Activated gamma-delta T cell treated with Interleukin-2 at 50 U/mL for 16 hours (primary cell): ENCODE measurements around the gene EVC.
"Not testable (repeated sequence)": the region's sequence is repeated elsewhere in the genome, so short reads cannot be mapped to it uniquely, and the experiment has no call there.

ENCODE experiments used
- DNase-seq: peaks from one replicate; pipeline ENCODE4 v3.0.0-alpha.2; 2020

Gene EVC

DNA sequence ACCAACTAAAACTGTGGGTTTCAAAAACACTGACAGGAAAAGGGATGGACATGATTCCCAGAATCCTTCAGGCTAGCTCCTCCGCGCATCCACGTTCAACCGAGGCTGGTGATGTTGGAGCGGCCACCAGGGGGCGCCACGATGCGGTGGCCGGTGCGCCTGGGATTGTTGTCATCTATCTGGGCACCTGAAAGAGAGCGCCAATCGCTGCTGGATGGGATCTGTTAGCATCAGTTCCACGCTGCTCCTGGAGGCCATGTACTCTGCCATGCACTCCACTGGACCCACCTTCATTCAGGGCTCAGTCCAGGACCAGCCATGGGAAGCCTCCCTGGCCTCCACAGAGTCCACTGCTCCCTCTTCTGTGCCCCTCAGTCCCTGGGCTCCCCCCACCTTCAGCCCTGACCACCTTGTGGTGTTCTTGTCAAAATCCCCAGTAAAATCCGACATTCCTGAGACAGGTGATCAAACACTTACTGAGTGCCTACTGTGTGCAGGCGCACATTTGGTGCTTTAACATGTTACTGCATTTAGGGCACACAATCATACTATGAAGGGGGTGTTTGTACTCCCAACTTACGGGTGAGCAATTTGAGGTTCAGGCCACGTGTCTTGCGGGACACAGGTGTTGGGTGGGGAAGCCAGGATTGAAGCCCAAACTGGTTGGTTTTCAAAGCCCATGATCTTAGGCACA lies 110.8 kb downstream of the EVC start:
- DNase-seq: no peak

DNA sequence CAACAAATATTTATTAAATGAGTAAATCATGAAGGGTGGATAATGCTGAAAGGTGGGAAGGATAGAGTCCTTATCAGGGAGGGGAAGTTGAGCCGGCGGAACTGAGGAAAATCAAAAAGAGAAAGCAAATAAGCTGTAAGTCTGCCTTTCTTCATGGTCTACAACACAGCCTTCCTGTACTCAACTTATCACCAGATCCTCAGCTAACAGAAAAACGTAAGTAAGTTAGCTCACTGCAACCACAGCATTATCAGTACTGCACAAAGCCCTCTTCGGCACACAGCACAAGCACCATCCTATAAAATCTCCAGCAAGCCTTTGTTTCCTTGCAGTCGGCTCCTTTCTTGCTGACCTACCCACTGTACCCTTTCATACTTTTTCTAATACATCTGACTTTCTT lies 111.6 kb downstream of the EVC start:
- no peak for DNase-seq

DNA sequence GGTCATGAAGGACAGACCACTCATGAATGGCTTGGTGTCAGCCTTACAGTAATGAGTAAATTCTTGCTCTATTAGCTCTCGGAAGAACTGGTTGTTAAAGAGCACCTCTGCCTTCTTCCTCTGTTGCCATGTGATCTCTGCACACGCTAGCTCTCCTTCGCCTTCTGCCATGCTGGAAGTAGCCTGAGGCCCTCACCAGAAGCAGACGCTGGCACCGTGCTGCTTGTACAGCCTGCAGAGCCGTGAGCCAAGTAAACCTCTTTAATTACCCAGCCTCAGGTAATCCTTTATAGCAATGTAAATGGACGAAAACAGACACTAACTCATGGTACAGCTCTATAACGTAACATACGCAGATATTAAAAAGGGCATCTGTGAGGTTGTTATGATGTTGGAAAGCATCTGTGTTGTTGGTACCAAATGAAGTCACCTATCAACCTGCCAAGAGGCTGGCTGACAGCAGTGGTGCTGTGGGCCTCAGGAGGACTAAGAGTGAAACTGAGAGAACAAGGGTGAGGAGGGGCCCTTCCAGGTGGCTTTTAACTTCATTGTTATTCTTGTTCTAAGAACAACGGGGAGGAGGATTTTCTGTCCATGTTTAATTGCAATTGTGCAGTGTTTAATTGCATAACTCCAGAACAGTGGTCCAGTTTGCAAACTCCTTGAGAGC lies 112.7 kb downstream of the EVC start:
- DNase-seq: no peak

DNA sequence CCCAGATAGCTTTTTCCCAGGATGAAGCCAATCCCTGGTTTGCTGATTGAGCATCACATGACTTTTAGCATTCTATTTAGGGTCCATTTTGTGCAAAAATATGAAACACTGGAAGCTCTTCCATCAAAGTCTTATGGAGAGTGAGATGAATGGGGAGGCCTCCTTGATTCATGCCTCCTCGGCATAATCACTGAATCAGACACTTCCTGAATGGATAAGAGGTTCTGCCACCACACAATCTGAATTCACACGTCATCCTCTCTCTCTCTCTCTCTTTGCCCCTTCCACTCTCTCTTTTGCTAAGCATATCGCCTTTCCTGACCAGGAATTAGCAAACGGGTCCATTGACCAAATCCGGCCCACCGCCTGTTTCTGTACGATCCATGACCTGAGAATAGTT lies 113.2 kb downstream of the EVC start:
- no peak for DNase-seq

DNA sequence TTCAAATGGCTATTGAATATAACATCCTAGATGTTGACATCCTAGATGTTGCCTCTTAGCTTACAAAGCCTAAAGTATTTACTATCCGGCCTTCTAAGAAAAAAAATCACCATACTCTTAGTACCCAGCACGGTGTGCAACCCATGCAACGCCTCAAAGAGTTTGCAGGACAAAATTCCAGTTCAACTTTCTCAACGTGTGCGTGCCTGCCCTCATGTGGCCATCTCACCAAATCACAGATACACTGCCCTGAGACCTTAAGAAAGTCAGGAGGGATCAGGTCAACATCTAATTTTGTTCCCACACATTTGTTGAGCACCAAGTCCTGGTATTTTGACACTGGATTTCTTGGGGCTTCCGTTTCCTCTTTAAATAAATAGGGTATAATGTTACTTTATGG lies 113.6 kb downstream of the EVC start:
- no peak for DNase-seq

DNA sequence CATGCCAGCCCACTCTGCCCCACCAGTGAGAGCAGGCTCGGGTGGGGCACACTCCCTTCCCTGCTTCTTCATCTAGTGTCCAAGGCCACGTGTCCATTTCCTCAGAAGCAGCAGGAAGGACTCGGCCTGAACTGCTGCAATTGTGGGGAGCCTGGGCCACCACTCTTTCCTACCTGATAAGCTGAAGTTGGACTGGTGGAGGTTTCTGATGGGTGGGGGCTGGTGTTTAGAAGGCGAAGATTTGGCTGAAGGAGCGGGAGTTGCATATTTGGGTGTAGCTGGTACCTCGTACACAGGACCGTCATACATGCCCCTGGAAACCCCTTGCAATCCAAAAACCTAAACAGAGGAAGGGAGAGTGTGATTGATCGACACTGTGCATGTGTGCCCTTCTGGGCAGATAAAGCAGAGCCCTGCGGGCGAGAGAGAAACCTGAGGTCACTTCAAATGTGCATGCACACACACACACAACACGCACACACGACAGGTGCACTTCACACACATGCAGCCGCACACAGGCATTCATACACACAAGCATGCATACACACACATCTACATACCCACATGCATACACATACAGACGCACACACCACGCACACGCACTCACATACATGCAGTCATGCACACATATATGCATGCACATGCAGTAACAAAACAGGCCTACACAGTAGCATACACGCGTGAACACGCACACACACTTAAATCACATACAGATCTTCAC lies 114.5 kb downstream of the EVC start:
- DNase-seq: no peak

DNA sequence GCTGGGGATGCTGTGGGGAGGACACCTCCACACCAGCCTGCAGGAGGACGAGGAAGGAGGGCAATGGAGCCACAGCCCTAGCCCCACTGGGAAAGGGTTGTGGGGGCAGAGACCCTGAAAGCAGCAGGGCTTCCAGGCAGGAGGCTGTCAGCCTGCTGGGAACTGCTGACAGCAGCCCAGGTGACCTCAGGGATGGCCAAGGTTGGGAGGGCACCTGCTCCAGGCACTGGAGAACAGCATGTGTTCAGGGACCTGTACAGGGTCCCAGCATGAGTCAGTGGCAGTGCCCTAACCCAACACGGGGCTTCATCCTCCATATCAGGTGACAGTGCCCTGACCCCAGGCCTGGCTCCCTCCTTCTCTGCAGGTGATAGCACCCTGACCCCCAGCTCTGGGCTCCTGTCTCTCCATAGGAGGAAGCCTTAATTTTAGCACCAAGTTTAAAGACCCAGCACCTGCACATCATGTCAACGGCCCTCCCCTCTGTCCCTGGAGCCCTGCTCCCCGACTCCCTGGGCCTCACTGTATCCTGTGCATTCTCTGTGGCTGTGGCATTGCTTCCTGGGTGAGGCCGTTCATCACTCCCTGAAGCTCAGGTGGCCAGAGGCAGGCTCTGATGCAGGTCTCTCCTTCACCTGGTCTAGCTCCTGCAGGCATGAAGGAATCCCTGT lies 115.6 kb downstream of the EVC start:
- DNase-seq: no peak

DNA sequence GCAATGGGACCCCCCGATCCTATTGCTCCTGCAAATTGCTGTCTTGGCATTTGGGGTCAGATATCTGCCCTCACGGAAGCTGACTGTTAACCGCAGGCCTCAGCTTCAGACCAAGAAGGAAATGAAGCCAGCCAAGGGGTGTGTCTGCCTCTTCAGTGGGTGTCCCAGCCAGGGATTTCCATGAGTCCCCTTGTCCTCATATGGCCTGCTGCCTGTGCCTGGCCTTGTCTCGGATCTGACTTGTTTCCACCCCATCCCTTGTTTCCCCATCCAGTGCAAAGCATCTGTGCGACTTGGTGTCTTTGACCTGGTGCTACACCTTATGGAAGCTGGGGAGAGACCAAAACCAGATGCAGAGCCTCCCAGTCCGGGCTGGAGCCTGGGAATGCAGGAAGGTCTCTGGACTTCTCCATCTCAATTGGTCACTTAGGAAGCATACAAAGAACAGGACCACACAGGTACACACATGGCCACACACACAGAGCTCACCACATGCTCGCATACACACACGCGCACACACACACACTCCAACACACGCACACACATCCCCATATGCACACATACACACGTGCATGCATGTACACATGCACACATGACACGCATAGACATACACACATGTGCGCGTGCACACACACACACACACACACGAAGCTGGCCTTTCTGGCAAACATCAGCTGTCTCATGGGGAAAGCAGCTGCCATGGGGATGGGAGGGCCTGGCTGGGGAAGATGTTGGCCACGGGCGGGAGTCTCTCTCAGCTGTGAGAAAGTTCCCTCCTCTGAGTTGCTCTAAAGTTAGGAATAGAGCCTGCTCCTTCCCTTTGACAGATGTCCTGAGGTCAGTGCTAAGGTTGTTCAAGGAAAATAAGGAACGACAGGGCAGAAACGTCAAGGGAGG lies 116.4 kb downstream of the EVC start:
- DNase-seq: no peak

DNA sequence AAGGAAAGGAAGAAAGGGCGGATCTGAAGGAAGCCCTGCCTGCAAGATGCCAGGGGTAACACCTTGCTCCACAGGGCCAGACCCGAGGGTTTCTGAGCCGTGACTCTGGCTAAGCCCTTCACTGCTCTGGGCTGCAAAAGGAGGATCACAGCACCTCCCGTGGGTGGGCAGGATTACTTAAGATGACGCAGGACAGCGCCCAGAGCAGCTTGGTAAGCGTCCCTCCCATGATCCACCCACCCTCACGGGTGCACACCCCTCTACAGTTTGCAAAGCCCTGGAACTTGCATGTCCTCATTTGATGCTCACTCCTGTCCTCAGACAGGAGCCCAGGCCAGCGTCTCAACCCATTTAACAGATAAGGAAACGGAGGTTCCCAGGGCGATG lies 117.0 kb downstream of the EVC start:
- no peak for DNase-seq

DNA sequence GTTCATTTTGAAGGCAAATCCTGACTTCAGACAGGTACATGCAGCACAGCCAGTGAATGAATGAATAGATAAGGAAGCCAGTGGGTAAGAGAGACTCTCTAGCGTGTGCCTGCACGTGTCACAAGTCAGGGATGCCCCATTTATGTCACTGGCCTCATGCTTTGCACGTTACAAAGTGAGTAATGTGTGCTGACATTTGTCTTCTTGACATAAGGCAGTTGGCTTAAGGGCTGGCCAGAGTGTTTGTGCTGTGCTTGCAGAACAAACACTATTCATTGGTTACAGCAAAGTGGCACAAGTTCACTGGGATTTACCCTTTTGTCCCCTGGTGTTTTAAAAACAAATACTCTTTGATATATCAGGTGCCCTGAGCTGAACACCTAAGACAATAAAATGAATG lies 125.9 kb downstream of the EVC start:
- DNase-seq: no peak

DNA sequence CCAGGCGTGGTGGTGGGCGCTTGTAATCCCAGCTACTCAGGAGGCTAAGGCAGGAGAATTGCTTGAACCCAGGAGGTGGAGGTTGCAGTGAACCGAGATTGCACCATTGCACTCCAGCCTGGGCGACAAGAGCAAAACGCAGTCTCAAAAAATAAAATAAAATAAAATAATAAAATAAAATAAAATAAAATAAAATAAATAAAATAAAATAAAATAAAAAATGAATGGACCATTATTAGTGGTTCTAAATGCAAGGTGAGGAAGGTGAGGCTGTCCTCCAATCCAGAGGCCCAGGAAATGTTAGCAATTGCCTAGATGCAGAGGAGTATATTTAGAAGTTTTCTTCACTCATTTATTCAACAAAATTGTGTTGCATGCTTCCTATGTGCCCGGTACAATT lies 126.5 kb downstream of the EVC start:
- DNase-seq: not testable (repeated sequence)

DNA sequence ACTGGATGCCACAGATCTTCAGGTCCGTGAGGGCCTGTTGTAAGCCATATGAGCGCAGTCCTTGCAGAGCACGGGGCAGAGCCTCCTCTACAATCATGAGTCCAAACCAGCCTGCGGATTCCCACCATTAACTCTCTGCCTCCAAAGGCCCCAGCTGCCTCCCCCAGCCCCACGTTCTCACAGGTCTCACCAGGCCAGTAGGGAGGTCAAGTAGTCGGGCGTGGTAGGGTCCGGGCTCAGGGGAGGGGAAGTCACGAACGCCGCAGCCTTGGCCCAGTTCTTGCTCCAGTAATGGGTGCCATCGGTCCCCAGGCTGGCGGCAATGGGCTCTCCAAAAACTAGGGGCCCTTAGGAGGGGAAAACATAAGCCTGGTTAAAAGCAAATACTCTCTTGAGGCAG lies 128.3 kb downstream of the EVC start:
- DNase-seq: no peak

DNA sequence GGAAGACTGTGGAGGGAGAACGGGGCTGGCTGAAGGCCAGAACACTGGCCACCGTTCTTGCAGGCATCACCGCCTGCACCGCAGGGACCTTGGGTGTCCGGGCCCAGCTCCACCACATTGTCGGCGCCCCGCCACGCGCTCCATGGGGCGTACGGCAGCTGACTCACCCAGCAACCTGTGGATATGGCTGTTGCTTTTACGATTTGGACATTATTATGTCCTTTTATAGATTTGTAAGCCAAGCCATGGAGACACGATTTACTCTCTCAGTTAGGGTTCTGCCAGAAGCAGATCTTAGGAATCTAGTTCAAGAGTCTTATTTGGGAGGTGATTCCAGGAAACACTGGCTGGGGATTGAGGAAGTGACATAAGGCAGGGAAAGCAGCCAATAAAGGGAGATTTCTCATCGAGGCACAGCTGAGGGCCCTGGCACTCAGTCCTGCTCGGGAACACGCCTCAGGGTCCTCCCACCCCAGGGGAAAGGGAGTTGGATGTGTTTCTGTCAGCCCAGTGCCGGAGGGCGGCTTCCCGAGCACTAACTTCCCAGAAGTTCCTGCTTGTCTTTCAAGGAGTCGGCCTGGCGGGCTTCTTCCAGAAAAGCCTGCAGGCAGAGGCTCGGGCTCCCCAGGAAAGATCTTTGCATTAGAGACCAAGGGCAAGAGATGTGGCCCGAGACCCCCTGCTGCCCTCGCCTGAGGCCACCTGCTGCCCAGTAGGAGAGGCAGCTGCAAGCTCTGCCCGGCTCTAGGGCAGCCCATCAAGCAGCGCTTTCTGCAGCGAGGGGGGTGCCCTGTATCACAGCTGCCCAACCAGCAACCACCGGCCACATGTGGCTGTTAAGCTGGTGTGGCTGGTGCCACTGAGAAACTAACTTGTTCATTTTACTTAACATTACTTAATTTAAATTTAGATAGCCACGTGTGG lies 129.0 kb downstream of the EVC start:
- no peak for DNase-seq

DNA sequence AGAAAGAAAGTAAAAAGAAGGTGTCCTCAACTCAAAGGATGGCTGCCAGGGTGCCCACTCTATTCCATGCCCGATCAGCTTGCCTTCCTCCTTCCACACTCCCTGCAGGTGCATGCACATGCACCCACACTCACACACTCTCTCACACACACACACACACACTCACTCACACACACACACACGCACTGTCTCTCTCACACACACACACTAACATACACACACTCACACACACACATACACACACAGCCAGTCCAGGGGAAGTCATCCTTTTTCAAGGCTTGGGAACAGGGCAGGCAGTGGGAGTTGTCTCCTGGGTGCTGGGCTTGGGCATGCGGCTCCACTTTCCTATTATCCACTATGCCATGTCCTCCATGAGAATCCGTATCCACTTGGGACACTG lies 131.5 kb downstream of the EVC start:
- no peak for DNase-seq

DNA sequence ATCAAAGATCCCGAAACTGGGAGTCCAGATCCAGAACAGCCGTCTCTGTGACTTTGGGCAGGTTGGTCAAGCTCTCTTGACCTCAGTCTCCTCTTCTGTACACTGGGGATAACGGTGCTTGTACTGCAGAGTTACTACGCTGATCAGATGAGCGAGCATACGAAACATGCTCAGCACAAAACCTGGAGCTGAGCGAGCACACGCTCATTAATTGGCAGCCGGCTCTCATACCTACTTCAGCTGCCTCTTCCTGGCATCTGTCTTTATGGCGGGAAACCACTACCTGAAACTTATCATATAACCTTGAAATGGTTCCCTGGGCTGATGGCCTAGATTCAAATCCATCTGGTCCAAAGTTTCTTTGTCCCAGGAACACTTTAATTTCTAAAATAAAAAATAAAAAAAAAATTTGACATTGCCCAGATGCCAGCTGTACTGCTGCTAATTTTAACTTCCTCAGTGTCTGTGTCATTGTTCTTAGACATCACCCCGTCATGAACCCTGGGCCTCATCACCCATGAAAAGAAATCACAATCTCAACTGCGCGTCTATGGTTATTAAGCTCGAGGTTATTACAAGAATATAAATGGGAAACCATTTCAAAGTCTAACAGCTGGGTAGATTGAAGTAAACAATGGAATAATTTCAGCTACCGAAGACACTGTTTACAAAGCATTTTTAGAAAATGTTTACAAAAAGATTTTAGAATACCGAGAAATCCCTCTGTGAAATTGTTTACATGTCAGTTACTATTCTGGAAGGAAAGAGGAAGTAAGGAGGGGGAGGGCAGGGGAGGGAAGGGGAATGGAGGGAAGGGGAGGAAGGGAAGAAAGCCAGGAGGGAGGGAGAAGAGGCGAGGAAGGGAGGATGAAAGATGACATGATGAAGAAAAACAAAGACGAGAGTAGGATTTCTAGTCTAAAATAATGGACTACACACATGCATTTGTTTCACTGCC lies 132.9 kb downstream of the EVC start:
- DNase-seq: no peak

DNA sequence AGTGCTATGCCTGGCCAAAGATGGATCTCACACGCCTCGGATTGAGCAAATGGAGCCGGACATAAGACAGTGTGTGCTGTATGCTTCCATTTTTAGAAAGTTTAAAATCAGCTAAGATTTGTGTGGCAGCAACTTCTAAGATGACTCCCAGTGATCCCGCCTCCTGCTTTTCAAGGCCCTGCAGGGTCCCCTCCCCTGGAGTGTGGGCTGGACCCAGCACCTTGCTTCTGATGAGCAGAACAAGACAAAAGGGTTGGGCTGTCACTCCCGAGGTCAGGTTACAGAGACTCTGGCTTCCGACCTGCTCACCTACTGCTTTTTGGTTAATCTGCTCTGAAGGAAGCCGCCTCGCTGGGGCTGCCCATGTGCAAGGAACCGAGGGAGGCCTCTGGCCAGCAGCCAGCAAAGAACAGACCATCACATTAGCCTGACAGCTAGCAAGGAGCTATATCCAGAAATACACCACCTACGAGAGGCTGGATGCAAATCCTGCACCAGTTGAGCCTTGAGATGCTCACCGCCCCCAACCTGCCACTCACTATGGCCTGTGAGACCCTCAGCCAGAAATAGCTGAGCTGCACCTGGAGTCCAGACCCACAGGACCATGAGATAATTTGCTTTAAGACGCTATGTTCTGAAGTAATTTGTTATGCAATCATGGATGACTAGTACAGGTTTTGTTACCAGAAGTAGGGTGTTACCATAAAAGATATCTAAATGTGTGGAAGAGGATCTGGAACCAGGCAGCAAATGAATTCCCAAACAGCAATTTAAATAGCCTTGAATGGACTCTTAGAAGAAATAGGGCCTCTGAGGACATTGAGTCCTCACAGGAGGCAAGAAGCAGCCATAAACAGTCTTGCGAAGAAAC lies 134.3 kb downstream of the EVC start:
- DNase-seq: no peak

DNA sequence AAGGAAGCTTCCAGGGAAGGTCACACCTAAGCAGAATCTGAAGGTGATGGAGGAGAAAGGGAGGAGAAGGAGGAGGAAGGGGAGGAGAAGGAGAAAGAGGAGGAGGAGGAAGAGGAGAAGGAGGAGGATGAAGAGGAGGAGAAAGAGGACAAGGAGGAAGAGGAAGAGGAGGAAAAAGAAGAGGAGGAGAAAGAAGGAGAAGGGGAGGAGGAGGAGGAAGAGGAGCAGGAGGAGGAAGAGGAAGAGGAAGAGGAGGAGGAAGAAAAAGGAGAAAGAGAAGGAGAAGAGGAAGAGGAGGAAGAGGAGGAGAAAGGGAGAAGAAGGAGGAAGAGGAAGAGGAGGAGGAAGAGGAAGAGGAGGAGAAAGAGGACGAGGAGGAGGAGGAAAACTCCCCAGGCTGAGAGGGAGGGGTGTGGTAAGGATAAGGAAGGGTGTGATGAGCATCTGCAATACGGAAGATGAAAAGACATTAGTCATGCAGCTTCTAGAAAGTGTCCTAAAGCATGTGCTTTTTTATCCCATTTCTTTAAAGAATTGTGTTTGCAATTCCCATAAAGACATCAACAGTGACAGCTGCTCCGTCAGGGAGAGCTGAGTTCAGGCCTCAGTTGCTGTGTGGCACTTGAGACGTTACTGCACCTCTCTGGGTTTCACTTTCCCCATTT lies 140.8 kb downstream of the EVC start:
- DNase-seq: no peak

DNA sequence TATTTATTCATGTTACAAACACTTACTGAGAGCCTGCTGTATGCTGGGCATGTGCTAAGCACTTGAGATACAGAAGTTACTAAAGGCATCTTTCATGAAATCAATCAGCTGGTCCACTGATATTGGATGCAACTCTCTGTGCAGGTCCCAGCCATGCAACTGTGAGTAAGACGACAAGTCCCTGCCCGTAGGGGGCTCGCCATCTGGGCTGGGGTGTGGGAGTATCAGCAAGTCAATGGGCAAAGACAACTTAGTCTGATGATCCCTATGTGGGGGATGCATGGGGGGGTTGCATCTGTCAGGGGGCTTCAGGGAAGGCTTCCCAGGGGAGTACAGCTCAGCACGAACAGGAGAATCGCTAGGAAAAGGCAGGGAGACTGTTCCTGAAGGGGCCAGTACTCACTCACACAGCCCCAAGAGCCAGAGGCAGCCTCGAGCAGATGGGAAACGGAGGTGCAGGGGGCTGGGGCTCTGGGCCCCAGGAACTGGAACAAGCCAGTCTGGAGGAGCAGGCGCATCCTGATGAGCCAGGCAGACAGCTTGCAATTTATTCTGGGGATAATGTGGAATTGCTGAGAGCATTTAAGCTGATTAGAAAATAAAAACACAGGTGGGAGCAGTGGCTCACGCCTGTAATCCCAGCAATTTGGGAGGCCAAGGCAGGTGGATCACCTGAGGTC lies 141.7 kb downstream of the EVC start:
- DNase-seq: no peak
